ENCODE results near the gene ZWILCH. TPM values are rescaled to one million over a fixed set of nuclear protein-coding genes. Genes with fewer than 3 reads are reported as not detected.
"Not testable (repeated sequence)": the region's sequence is repeated elsewhere in the genome, so short reads cannot be mapped to it uniquely, and the experiment has no call there.

The ZWILCH gene
- total RNA-seq, 1 donor from 2014 or later, result 8.7 TPM

GRCh38 chr15:66486887-66487286 is 18.2 kb upstream of the ZWILCH start:
- DNase-seq (ENCODE audit: low read depth), result no peak

GRCh38 chr15:66488525-66488924 is 16.6 kb upstream of the ZWILCH start:
- no peak for DNase-seq (ENCODE audit: low read depth)

DNA sequence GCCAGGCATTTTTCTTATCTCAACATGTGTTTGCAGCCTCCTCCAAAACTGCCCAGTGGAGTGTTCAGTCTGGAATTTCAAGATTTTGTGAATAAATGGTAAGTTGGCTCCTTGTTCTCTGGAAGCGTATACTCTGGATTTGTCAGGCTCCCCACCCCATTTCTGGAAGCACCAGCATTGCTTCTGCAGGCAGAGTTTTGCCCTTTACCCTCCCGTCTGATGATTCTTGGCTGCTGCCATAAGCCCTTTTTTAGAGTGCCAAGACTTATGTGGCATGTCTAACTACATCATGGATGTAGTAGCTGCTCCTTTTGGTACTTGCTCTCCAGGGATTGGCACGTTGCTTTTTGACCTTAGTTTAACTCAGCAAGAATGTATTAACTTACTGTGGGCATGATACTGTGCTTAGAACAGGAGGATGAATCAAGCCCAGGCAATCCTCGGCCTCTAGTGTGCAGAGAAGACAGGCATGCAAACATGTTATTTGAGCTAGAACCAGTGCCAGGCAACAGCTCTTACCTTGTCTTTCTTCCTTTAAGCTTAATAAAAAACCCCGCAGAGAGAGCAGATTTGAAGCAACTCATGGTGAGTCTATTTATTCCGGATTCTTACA is 15.8 kb upstream of the ZWILCH start:
- DNase-seq (ENCODE audit: low read depth), result no peak

DNA sequence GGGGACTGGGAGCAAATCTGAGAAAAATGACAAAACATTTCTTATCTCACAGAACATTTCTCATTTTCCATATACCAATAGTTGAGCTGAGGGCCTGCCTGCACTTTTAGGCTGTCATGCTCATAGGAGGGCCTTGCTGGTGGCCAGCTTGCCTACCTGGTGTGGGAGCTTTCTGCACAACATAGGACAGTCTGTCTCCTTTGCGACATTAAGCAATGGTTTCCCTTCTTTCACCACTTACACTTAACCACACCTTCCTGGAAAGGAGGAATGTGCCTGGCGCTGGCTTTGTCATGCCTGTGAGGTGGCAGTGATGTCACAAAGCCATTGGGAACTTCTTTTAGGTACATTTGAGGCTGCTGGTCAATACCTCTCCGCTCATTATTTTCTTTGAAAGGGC is 13.3 kb upstream of the ZWILCH start:
- no peak for DNase-seq (ENCODE audit: low read depth)

DNA sequence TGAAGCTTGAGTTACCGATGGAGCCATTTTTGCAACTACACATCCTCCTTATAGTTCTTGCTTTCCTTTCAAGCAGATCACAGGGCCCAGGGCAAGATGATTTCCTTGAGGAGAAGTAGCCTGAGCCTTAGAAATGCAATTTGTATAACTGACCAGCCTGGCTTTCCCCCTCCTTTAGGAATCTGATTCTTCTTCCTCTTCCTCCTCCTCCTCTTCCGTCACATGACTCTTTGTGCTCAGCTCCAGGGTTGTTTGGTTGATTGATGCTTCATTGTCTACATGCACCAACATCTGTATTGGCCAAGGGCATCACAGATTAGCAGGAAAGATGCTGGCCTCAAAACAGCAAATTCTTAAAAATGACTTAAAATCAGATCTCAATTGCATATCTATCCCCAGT is 10.9 kb upstream of the ZWILCH start:
- DNase-seq (ENCODE audit: low read depth), result no peak

DNA sequence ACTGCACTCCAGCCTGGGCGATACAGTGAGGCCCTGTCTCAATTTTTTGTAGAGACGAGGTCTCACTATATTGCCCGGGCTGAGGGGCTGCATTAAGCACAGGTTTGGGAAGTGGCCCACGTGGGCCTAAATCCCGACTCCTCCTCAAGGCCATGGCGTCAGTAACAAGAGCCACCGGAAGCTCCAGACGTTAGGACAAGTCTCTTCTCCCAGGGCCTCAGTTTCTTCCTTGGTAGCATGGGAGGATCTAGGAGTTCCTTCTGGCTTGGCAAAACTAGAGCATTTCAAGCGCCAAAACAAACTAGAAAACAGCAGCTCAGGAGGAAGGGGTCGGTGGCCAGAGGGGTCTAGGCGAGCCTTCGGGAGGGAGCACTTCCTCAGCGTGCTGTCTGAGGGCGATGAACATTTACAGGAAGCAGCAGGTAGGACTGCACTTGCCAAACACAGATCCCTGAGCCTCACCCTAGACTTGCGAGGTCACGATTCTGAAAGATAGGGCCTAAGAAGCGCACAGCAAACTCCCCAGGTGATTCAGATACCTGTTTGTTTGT is 8.1 kb upstream of the ZWILCH start:
- DNase-seq (ENCODE audit: low read depth), result no peak

DNA sequence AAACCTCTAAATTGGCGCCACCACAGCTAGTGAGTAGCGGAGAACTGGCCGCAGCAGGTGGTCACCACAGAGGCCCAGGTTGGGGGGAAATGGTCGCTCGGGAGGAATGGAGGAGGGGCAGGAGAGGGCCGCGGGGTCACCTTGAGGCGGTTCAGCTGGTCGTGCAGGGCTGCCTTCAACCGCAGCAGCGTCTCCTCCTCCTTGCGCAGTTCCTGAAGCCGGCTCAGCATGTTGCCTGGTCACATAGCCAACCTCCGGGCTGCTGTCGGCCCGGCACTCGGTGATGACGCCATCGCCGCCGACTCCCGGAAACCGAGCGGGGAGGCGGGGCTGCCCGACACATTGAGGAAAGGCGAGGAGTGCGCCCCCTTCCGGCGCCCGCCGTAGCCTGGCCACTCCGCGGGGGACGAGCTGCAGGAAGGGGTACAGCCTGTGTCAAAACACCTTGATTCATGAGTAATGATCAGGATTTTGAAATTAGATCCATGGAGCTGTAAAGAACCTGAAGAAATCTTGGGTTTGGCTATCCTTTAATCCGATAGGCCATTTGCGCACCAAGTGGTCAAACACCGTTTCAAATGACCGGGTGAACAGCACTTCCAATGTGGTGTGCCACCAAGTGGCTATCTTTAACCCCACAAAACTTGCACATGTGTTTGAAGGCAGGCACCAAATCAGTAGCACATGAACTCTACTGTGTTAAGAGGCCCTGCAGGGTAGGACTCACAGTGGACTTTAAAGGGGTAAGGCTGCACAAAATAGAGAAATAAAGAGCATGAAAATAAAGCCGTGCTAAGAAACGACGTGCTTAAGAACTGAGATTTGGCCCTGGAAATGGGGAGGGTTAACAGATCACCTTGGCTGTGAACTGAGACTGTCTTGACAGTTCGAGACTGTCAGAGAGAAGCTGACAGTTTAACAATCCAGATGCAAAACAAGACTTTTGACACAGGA is 7.3 kb upstream of the ZWILCH start, which contains the start of gene SNAPC5:
Gene SNAPC5, minus strand, starts transcription at position 261 of the 954 bp plus-strand sequence. Its CDS starts 31 bp downstream, at position 230.
- peak; percentile 94 for DNase-seq (ENCODE audit: low read depth)

DNA sequence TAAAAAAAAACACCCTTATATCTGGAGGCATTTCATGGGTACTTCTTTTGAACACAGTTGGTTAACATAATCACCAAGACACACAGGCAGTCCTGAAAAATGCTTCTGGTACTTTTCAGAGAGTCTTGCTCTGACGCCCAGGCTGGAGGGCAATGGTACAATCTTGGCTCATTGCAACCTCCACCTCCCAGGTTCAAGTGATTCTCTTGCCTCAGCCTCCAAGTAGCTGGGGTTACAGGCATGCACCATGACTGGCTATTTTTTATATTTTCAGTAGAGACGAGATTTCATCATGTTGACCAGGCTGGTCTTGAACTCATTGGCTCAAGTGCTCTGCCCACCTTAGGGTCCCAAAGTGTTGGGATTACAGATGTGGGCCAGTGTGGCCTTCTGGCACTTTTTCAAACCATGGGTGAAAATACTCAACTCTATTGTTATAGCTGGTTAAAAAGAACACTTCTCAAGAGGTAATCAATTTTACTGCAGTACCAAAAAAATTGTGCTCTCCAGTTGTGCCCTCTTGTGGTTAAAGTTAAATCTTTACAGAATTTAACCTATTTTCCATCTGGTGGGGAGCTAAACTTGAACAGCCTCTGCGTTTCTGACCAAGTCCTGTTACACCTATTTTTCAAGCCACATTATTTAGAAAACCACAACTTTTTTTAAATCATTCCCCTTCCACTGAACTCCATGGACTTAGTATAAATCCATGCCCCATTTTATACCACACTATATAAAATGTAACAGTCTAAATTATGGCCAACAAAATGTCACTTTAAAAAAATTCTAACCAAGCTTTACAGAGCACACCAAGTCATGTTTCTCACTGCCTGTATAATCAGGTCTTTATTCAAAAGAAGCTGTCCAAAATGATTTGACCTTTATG is 6.4 kb upstream of the ZWILCH start:
- DNase-seq (ENCODE audit: low read depth), result no peak

DNA sequence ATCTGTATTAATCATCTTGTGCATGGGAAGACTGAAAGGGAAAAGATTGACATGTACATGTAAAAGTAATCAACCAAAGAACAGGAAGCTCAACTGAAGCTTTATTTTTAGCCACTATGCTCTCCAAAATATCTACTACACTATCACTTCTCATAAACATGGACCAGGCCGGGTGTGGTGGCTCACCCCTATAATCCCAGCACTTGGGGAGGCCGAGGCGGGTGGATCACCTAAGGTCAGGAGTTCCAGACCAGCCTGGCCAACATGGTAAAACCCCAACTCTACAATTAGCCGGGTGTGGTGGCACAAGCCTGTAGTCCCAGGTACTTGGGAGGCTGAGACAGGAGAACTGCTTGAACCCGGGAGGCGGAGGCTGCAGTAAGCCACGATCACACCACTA is 4.8 kb upstream of the ZWILCH start:
- DNase-seq (ENCODE audit: low read depth), result not testable (repeated sequence)

DNA sequence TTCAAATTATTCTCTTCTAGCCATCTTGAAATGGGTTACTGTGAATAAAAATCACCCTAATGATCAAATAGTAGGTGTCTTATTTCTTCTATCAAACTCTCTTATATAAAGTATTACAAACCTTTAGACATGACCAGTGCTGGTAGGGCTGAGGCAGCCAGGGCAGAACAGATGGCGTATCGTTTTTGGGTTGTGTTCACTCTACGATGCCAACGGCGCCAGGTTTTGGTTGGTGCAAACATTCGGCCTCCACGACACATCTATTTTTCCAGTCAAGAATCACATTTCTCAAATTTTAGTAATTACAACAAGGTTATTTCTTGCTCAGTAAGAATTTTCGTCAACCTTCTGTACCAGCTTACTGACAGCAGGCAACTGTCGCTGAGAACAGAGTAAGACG is 2.6 kb upstream of the ZWILCH start:
- DNase-seq (ENCODE audit: low read depth), result no peak

DNA sequence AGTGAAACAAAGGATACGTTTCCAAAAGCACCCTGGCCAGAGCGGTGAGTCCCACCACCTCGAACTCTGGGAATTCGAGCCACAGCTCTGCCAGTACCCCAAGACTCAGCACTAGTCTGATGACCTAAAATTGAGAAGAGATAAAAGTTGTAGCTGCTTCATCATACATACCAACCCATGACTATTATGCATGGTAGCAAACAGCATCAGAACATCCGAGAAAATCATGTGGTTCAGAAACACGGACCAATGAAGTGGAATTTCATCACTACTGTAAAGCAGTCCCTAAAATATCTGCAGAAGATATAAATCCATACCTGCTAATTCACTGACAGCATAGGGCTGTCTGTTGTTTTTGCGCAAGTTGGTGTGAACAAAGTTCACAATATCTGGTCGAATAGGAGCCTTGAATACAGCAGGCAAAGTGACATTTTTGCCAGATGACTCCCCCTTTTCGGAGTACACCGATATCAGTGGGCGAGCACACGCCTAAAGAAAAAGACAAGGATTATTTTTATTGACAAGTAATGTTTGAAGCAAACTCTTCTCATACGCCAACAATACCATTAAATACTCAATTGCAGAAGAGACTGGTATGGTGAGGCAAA is 2.0 kb upstream of the ZWILCH start:
- DNase-seq (ENCODE audit: low read depth), result not testable (repeated sequence)

DNA sequence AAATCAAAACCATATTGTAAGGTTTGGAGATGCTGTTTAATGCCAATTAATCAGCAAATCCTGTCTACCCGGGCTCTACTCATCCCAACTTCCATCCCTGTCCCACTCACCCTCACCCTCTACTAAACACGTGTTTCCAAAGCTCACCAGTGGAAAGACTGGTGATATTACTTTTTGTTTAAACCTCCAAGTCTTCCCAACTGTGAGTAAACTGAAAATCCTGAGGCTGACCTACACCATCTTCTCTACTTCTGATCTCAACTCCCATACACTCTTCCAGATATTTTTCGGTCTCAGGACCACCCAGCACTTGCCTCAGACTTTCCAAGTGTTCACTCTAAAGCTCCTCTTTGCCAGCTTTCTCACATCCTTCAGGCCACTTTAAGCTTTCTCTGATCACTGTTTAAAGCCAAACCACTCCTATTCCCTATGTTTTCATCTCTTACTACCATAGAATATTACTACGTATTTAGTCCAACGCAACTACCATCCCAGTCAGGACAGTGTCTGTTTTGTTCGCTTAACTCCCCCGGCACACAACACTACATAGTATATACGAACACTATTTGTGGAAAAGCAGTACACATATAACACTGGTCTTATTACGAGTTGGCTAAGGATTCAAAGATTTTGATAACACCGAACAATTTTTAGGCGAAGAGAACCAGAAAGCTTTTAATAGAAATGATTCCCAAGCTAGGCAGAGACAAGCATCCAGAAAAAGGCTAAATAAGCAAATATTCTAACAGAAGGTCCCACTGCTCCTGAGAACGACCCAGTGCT is 1.2 kb upstream of the ZWILCH start:
- no peak for DNase-seq (ENCODE audit: low read depth)

- DNase-seq (ENCODE audit: low read depth), result no peak
Observed at GRCh38 chr15:66505430-66505811, 295 bp downstream of the ZWILCH start.

DNA sequence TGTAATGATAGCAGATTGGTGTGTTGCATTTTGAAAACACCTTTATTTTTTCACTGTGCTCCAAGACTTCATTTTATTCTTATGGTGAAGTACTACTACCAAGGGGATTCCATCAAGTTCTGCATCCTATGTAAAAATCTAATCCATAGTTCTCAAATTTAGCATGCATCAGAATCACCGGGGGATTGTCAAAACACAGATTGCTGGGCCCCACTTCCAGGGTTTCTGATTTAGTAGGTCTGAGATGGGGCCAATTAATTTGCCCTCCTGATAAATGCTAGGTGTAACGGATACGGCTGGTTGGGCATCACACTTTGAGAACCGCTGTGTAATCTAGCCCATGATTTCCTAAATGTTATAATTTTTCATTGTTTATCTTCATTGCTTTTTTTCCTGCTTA is 692 bp downstream of the ZWILCH start:
- DNase-seq (ENCODE audit: low read depth), result no peak

DNA sequence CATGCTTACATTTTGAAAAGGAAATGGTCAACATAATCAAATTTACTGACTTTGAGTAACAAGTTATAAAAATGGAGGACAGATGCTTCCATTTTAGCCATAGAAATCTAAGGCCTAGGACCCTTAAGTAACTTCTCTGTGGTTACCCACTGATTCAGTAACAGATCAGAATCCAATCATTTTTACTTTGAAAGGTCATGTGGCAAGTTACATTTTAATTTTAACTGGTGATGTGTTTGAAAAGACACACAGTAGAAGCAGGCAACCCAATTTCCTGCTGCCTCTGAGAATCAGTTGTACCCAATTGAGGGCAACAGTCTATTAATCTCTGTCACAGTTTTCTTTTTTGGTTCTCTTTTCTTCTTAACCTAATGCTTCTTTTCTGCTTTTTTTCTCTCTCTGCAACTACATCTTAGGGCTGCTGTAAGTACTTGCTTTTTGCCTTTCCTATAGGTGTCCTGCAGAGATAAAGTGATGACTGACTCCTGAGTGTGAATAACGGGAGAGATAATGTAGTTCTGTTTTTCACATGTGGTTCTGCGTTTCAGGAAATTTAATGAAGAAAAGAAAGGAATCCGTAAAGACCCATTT is 3.3 kb downstream of the ZWILCH start:
- DNase-seq (ENCODE audit: low read depth), result no peak

DNA sequence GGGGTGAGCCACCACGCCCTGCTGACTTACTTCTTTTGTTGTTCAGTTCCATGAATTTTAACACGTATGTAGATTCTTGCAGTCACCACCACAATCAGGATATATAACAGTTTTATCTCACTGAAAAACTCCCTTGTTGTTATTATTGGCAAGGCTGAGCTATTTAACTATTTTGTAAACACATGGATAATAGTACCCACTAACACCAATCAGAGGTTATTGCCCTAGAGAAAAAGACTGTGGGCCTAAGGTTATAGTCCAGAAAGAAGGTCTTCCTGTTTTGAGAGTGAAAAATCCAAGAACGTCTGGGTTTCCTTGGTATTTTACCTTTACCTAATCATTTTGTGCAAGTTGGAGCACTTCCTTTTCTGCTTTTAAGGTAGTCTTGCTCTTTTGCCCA is 9.5 kb downstream of the ZWILCH start:
- DNase-seq (ENCODE audit: low read depth), result no peak

GRCh38 chr15:66515901-66516322 is 10.8 kb downstream of the ZWILCH start:
- no peak for DNase-seq (ENCODE audit: low read depth)

- no peak for DNase-seq (ENCODE audit: low read depth)
Observed at GRCh38 chr15:66523926-66524325, 18.8 kb downstream of the ZWILCH start.

GRCh38 chr15:66524838-66525237 is 19.7 kb downstream of the ZWILCH start:
- DNase-seq (ENCODE audit: low read depth), result no peak

- no peak for DNase-seq (ENCODE audit: low read depth)
Observed at GRCh38 chr15:66535056-66535455, 29.9 kb downstream of the ZWILCH start.

Data from myocyte (in vitro differentiated cells).